Calu3 (cell line): ENCODE measurements around the gene LSAMP. TPM values are rescaled to one million over a fixed set of nuclear protein-coding genes. Genes with fewer than 3 reads are reported as not detected.

ENCODE experiments used
- BruUV-seq: library from RNA; stranded (reverse); fragments of 400-500 nt; replicated peaks from 2 replicates; lab custom pipeline; 2021; lab: Mats Ljungman, UMichigan
- CTCF ChIA-PET: fragments of 300-600 bp; sonication (Branson Sonifier 250); formaldehyde crosslinking; loops from one replicate; lab custom pipeline; 2022; ENCODE audit warnings: antibody characterized with exemption; lab: Charles Lee
- DNase-seq: peaks from one replicate; pipeline ENCODE4 v3.0.0; 2022
- H3K27ac Mint-ChIP-seq: one replicate; pipeline ENCODE4 v1.8.0; 2022; ENCODE audit warnings: mixed read lengths; ENCODE audit not compliant: unreplicated experiment
- H3K27me3 Mint-ChIP-seq: one replicate; pipeline ENCODE4 v1.8.0; 2022; ENCODE audit warnings: mixed read lengths; ENCODE audit not compliant: unreplicated experiment
- H3K36me3 Mint-ChIP-seq: one replicate; pipeline ENCODE4 v1.8.0; 2022; ENCODE audit warnings: mild to moderate bottlenecking, moderate library complexity, mixed read lengths; ENCODE audit not compliant: insufficient read depth, unreplicated experiment
- H3K4me1 Mint-ChIP-seq: one replicate; pipeline ENCODE4 v1.8.0; 2022; ENCODE audit warnings: mild to moderate bottlenecking, low read depth, mixed read lengths; ENCODE audit not compliant: unreplicated experiment
- H3K4me3 Mint-ChIP-seq: one replicate; pipeline ENCODE4 v1.8.0; 2022; ENCODE audit warnings: mild to moderate bottlenecking, low read depth, moderate library complexity, mixed read lengths; ENCODE audit not compliant: unreplicated experiment
- H3K9me3 Mint-ChIP-seq: one replicate; pipeline ENCODE4 v1.8.0; 2022; ENCODE audit warnings: low read depth, mixed read lengths; ENCODE audit not compliant: unreplicated experiment
- intact Hi-C: fragments of 100-400 bp; cut with micrococcal nuclease; formaldehyde crosslinking; loops from one replicate; pipeline ENCODE4 v1.10.0; 2022; ENCODE audit not compliant: unreplicated experiment
- total RNA-seq: library from RNA; stranded (reverse); gene quantifications from 2 replicates; pipeline ENCODE4 v1.2.3, GENCODE V29; 2022
- TF ChIP-seq, protein P1 (sequence below): fragments of 200-600 bp; IDR thresholded peaks from one replicate; pipeline ENCODE4 v1.8.0; 2022; ENCODE audit warnings: antibody characterized with exemption; ENCODE audit not compliant: unreplicated experiment

Gene LSAMP
- total RNA-seq, 1 experiment from 2014 or later = 0.90 TPM

DNA sequence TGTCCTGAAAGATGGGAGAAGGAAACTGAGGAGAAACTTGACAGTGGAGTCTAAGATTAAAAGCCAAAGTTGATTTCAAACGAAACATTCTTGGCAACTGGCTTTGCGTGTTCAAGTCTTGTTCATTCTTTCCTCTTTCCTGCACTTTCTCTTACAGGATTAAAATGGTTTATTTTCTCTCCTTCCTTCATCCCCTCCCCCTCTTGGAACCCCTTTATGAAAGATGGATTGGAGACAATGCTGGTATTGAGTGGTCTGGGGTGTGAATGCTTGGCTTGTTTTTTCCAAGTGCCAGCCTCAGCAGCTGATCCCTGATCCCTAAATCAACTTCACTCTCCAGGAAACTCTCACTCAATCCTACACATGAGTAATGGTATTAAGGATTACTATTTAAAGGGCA is 703 bp upstream of the LSAMP start:
- CTCF ChIA-PET = no interaction called here
- Mint-ChIP-seq H3K4me1 (peaks cover 41% of the 10 kb centered on the region), H3K9me3 (no peaks in the 10 kb centered on the region), H3K27me3 (no peaks in the 10 kb centered on the region), H3K4me3 (no peak overlapping the region), H3K36me3 (peaks cover 13% of the 10 kb centered on the region), H3K27ac (no peak overlapping the region)
- TF ChIP-seq, protein P1, sequence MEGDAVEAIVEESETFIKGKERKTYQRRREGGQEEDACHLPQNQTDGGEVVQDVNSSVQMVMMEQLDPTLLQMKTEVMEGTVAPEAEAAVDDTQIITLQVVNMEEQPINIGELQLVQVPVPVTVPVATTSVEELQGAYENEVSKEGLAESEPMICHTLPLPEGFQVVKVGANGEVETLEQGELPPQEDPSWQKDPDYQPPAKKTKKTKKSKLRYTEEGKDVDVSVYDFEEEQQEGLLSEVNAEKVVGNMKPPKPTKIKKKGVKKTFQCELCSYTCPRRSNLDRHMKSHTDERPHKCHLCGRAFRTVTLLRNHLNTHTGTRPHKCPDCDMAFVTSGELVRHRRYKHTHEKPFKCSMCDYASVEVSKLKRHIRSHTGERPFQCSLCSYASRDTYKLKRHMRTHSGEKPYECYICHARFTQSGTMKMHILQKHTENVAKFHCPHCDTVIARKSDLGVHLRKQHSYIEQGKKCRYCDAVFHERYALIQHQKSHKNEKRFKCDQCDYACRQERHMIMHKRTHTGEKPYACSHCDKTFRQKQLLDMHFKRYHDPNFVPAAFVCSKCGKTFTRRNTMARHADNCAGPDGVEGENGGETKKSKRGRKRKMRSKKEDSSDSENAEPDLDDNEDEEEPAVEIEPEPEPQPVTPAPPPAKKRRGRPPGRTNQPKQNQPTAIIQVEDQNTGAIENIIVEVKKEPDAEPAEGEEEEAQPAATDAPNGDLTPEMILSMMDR = no peak
- intact Hi-C loops = no loop called here
- no peak for DNase-seq
- no TSS peak for BruUV-seq

DNA sequence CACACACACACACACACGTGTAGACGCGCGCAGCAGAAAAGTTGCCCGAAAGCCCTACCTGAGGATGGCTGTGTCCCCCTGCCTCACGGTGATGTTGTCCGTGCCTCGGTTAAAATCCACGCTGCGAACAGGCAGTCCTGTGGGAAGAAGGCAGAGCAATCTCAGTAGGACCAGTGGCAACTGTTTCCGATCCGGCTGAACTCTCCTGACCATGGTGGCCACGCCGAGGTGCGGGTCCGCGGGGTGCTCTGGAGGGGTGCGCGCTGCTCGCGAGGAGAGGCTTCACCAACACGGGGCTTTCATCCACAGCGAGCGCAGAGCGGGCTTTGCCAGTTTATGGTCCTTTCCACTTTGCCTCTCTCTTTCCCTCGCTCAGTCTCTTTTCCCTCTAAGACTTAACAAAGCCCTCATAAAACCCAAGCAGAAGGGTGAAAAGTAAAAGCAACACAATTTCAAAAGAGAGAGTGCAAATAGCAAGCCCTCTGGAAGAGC is 422 bp downstream of the LSAMP start:
- intact Hi-C loops = no loop called here
- peak; percentile 28 for DNase-seq
- BruUV-seq = no TSS peak
- TF ChIP-seq, protein P1 = no peak
- CTCF ChIA-PET = interaction anchor here (0.6 to 0.7 kb wide), 2 partner anchors 268 to 470 kb away, joined by 3 to 7 read pairs; no protein-coding TSS in a partner anchor
- Mint-ChIP-seq H3K4me3 (peak overlapping the region; percentile 85), H3K27me3 (no peaks in the 10 kb centered on the region), H3K9me3 (no peaks in the 10 kb centered on the region), H3K36me3 (peaks cover 13% of the 10 kb centered on the region), H3K4me1 (peaks cover 47% of the 10 kb centered on the region), H3K27ac (peak overlapping the region; percentile 76)

DNA sequence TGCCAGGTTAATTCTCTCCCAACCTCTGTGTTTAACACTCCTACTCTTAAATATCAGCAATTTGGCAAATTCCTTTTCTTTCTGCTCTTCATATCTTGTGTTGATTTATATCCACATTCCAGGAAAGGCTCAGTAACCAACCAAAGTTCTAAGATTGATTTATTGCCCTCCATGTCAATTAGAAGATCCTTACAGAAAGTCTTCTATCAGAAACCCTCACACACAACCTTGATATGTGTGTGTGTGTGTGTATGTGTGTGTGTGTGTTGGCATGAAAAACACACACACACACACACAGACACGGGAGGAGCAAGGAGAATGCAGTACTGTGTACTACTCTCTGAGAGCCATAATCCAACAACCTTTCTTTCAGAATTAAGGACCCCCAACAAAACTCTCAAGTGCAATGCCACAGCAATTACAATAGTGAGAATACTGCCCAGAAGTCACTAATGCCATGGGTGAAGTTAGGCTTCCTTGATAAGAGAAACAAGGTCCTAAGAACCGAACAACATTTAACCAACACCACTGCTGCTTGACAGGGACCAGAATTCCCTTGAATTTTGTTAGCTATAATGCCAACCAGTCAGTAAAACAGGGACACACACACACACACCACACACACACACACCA is 1.1 kb downstream of the LSAMP start:
- BruUV-seq = no TSS peak
- no peaks in the 10 kb centered on the region for H3K27me3 Mint-ChIP-seq
- H3K27ac Mint-ChIP-seq = peak overlapping the region; percentile 76

DNA sequence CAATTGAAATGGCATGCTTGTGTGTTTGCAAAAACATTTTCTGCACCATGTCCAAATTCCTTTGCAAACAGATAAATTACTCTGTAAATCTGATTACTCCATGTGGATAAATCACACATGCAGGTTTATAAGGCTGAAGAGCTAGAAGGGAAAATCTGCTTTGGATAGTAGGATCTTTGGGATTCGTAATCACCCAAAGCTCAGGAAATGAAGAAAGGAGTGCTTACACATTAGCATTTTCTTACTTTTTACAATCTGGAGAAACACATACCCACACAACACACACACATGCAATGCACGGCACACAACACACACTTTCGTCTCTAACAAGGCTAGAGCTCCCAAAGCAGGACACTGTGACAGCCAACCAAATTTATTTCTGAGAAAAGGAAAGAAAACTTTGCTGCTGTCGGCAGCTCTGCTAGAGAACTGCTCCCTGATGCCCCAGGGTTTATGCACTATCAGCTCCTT is 2.1 kb downstream of the LSAMP start:
- TF ChIP-seq, protein P1 = no peak
- intact Hi-C loops = loop anchor here (2.0 kb wide), 1 partner anchor 18 kb away; no protein-coding TSS in a partner anchor
- Mint-ChIP-seq H3K4me1 (peaks cover 50% of the 10 kb centered on the region), H3K27me3 (no peaks in the 10 kb centered on the region), H3K4me3 (peak overlapping the region; percentile 85), H3K36me3 (peaks cover 13% of the 10 kb centered on the region), H3K27ac (peak overlapping the region; percentile 76), H3K9me3 (no peaks in the 10 kb centered on the region)
- no TSS peak for BruUV-seq
- DNase-seq = no peak
- CTCF ChIA-PET = interaction anchor here (1.2 kb wide), 1 partner anchor 16 kb away, joined by 3 read pairs; no protein-coding TSS in a partner anchor

More for the DNA sequence above, 1.1 kb downstream of the LSAMP start:
- CTCF ChIA-PET = no interaction called here
- Mint-ChIP-seq H3K4me1 (peaks cover 50% of the 10 kb centered on the region), H3K36me3 (peaks cover 13% of the 10 kb centered on the region), H3K9me3 (no peaks in the 10 kb centered on the region), H3K4me3 (peak overlapping the region; percentile 85)
- TF ChIP-seq, protein P1 = no peak
- no peak for DNase-seq
- intact Hi-C loops = no loop called here
